22Rv1 (cell line): ENCODE results near the gene RBM24.

Experiments used
- ZFX ChIP-seq: fragments of 450-650 bp; IDR thresholded peaks from 2 replicates; pipeline ENCODE4 v1.6.1; 2017; ENCODE audit warnings: antibody characterized with exemption, borderline replicate concordance
- TF ChIP-seq, protein P1 (sequence below): fragments of 450-650 bp; IDR thresholded peaks from 2 replicates; pipeline ENCODE4 v1.5.1; 2017; ENCODE audit warnings: mild to moderate bottlenecking

DNA sequence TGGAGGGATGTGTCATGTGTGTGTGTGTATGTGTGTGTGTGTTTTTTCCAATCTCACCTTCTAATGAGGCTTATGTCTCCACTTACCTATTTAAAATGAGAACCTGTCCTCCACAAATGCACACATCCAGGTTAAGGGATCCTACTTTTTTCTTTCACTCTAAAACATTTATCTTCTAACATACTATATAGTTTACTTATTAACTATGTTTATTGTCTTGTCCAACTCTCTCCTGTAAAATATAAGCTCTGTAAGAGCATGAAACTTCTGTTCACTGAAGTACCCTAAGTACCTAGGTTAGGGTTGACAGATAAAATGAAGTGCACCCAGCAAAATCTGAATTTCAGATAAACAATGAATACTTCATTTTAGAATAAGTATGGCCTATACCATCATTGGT, 29.2 kb upstream of the RBM24 start:
- TF ChIP-seq, protein P1, sequence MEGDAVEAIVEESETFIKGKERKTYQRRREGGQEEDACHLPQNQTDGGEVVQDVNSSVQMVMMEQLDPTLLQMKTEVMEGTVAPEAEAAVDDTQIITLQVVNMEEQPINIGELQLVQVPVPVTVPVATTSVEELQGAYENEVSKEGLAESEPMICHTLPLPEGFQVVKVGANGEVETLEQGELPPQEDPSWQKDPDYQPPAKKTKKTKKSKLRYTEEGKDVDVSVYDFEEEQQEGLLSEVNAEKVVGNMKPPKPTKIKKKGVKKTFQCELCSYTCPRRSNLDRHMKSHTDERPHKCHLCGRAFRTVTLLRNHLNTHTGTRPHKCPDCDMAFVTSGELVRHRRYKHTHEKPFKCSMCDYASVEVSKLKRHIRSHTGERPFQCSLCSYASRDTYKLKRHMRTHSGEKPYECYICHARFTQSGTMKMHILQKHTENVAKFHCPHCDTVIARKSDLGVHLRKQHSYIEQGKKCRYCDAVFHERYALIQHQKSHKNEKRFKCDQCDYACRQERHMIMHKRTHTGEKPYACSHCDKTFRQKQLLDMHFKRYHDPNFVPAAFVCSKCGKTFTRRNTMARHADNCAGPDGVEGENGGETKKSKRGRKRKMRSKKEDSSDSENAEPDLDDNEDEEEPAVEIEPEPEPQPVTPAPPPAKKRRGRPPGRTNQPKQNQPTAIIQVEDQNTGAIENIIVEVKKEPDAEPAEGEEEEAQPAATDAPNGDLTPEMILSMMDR, result no peak
- TF ChIP-seq ZFX, result no peak
